Fibroblast of the aortic adventitia (primary cell): Measurements from ENCODE around the gene MYL7. TPM values are rescaled to one million over a fixed set of nuclear protein-coding genes. Genes with fewer than 3 reads are reported as not detected.

Experiments used
- DNase-seq: peaks from one replicate; pipeline ENCODE4 v3.0.0-alpha.2; 2010; ENCODE audit warnings: low read depth
- H3K4me3 ChIP-seq: 2 replicates; pipeline ENCODE4 v1.5.1; 2011; ENCODE audit warnings: low read depth, mild to moderate bottlenecking, control low read depth, low read length, moderate library complexity
- CTCF ChIP-seq: IDR thresholded peaks from 2 replicates; pipeline ENCODE4 v1.5.1; 2011; ENCODE audit warnings: mild to moderate bottlenecking, low read length, control low read depth, inconsistent platforms; ENCODE audit not compliant: insufficient read depth
- total RNA-seq: library from RNA; depleted of rRNA; stranded (reverse); fragments of >200 nt; gene quantifications from 2 replicates; pipeline ENCODE4 v1.2.3, GENCODE V29; 2012; ENCODE audit warnings: low replicate concordance

MYL7 gene
- total RNA-seq, 1 donor, result not detected

DNA sequence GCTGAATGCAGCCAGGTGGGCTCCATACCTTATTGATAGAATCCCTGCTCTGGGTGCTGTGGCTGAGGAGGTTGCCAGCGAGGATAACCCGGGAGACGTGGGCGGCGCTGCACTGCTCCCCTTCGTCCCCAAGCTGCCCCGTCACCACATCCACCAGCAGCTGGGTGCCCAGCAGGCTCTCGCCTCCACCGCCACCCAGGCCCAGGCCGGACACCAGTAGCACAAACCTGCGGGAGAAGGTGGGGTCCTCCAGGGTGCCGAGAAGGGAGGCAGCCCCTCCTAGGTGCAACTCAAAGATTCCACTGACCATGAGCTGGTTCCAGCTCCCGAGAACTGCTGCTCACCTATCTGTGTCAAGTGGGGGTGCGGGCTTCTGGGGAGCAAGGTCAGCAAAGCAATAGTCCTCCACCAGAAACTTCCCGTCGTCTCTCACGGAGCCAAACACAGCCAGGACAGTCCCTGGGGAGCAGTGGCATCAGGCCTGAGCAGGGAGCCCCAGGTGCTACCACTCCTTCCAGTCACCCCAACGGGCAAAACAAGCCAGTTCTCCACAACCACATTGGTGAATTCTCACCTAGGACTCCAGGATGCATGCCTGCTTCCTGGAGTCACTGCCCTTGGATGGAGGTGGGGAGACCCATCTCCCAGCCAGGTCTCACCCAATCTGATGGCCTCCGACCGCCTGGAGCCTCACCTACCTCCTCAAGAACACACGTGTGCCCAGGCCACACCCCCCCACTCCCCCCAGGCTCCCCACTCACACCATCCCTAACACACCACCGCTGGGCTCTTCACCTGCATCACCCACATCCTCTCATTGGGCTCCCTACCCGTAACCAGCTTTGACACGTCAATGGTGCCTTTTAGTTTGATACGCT is 24.1 kb downstream of the MYL7 start:
- no peak for DNase-seq
- no peak for TF ChIP-seq CTCF

GRCh38 chr7:44116087-44116788 is 24.9 kb downstream of the MYL7 start:
- no peak overlapping the region for H3K4me3 ChIP-seq
- TF ChIP-seq CTCF, result no peak
- no peak for DNase-seq

More for the DNA sequence above, 24.1 kb downstream of the MYL7 start:
- no peak overlapping the region for H3K4me3 ChIP-seq

DNA sequence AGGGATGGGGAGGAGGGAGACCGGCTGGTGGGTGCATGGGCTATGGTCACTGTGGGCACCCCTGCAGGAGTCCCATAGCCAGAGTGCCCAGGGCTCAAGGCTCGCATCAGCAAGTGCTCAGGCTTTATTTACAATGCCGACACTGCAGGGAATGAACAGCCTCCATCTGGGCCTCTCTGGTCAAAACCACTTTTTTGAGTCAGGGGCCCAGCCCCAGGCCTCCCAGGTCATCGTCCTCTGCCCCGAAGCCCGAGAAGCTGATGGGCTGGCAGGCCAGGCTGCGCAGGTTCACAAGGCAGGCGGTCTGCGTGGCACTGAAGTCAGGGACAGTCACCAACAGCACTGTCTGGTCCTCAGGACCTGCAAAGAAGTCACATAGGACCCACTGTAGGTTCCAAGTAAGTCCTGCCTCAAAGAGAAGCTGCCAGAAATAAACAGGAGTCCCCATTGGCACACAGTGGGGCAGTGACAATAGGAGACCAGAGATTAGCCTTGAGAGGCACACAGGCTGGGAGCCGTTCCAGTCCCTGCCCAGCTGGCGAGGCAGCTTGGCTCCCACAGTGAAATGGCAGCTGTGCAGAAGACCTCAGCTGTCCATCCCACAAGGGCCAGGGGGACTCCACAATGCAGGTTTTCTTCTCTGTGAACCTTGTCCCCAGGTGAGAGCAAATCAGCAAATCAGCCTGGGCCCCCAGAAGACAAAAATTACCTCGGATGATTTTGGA is 26.4 kb downstream of the MYL7 start:
- DNase-seq, result no peak
- no peak for TF ChIP-seq CTCF
- H3K4me3 ChIP-seq, result no peak overlapping the region

- TF ChIP-seq CTCF, result no peak
- H3K4me3 ChIP-seq, result no peak overlapping the region
- no peak for DNase-seq
Observed at GRCh38 chr7:44113764-44114354, 27.3 kb downstream of the MYL7 start.

- H3K4me3 ChIP-seq, result no peak overlapping the region
- TF ChIP-seq CTCF, result no peak
- DNase-seq, result no peak
Observed at GRCh38 chr7:44112997-44113763, 28.0 kb downstream of the MYL7 start.
